Trophoblast cell (in vitro differentiated cells and primary cell): ENCODE measurements around the gene GYS1.

ENCODE experiments used
- DNase-seq, 2 donors: peaks; one replicate each; pipeline ENCODE4 v3.0.0-alpha.2; 2016
- H2AFZ ChIP-seq: 2 replicates; pipeline ENCODE4 v1.6.1; 2013; ENCODE audit warnings: low read length, moderate library complexity, mild to moderate bottlenecking; ENCODE audit not compliant: insufficient read depth, poor library complexity
- H2AK5ac ChIP-seq: 2 replicates; pipeline ENCODE4 v1.6.1; 2013; ENCODE audit warnings: mild to moderate bottlenecking, low read length
- H2BK120ac ChIP-seq: 2 replicates; pipeline ENCODE4 v1.6.1; 2013; ENCODE audit warnings: low read length, mild to moderate bottlenecking, moderate library complexity; ENCODE audit not compliant: insufficient read depth, poor library complexity
- H2BK12ac ChIP-seq: 2 replicates; pipeline ENCODE4 v1.6.1; 2013; ENCODE audit warnings: mild to moderate bottlenecking, low read length, moderate library complexity
- H2BK5ac ChIP-seq: 2 replicates; pipeline ENCODE4 v1.6.1; 2013; ENCODE audit warnings: low read length, low read depth, moderate library complexity, mild to moderate bottlenecking; ENCODE audit not compliant: poor library complexity
- H3K14ac ChIP-seq: 2 replicates; pipeline ENCODE4 v1.6.1; 2013; ENCODE audit warnings: mild to moderate bottlenecking, low read length
- H3K18ac ChIP-seq: 2 replicates; pipeline ENCODE4 v1.6.1; 2013; ENCODE audit warnings: mild to moderate bottlenecking, low read length
- H3K23ac ChIP-seq: 2 replicates; pipeline ENCODE4 v1.6.1; 2013; ENCODE audit warnings: low read length
- H3K27ac ChIP-seq: 2 replicates; pipeline ENCODE4 v1.5.1; 2013; ENCODE audit warnings: low read depth, mild to moderate bottlenecking, inconsistent platforms, low read length, moderate library complexity
- H3K27me3 ChIP-seq: 2 replicates; pipeline ENCODE4 v1.6.1; 2013; ENCODE audit warnings: inconsistent platforms, mild to moderate bottlenecking, low read length, moderate library complexity; ENCODE audit not compliant: insufficient read depth
- H3K36me3 ChIP-seq, 2 experiments: 1 replicate in 1 of 2; 2 replicates in 1 of 2; pipeline ENCODE4 v1.6.1; 2013; ENCODE audit warnings: low read length in 2 of 2, mild to moderate bottlenecking in 2 of 2, moderate library complexity in 1 of 2; ENCODE audit not compliant: insufficient read depth in 2 of 2, control insufficient read depth in 1 of 2
- H3K4ac ChIP-seq: 2 replicates; pipeline ENCODE4 v1.6.1; 2013; ENCODE audit warnings: low read depth, mild to moderate bottlenecking, low read length, moderate library complexity
- H3K4me1 ChIP-seq, 2 experiments: 1 replicate in 1 of 2; 2 replicates in 1 of 2; pipeline ENCODE4 v1.6.1; 2013; ENCODE audit warnings: low read length in 2 of 2, mild to moderate bottlenecking in 2 of 2, moderate library complexity in 1 of 2; ENCODE audit not compliant: insufficient read depth in 2 of 2, control insufficient read depth in 1 of 2
- H3K4me2 ChIP-seq: 2 replicates; pipeline ENCODE4 v1.6.1; 2013; ENCODE audit warnings: inconsistent platforms, mild to moderate bottlenecking, low read length, moderate library complexity
- H3K4me3 ChIP-seq: 2 replicates; pipeline ENCODE4 v1.5.1; 2013; ENCODE audit warnings: mild to moderate bottlenecking, low read depth, low read length, inconsistent platforms
- H3K79me1 ChIP-seq: one replicate; pipeline ENCODE4 v1.6.1; 2013; ENCODE audit warnings: low read length
- H3K79me2 ChIP-seq: 2 replicates; pipeline ENCODE4 v1.6.1; 2013; ENCODE audit warnings: low read length, mild to moderate bottlenecking; ENCODE audit not compliant: control insufficient read depth, insufficient read depth, poor library complexity
- H3K9ac ChIP-seq: 2 replicates; pipeline ENCODE4 v1.6.1; 2013; ENCODE audit warnings: mild to moderate bottlenecking, low read length
- H3K9me3 ChIP-seq: 2 replicates; pipeline ENCODE4 v1.6.1; 2013; ENCODE audit warnings: low read depth, mild to moderate bottlenecking, control low read depth, inconsistent platforms, low read length; ENCODE audit not compliant: insufficient read depth
- H4K12ac ChIP-seq: 2 replicates; pipeline ENCODE4 v1.6.1; 2013; ENCODE audit warnings: low read depth, mild to moderate bottlenecking, low read length, moderate library complexity
- H4K8ac ChIP-seq: 2 replicates; pipeline ENCODE4 v1.6.1; 2013; ENCODE audit warnings: low read depth, mild to moderate bottlenecking, low read length, moderate library complexity
- H4K91ac ChIP-seq: one replicate; pipeline ENCODE4 v1.6.1; 2013; ENCODE audit warnings: low read depth, mild to moderate bottlenecking, low read length, moderate library complexity
- WGBS: extraction: QIAGEN DNeasy Blood & Tissue Kit; methylation state at CpG from one replicate; pipeline ENCODE4 v1.1.7; 2013; ENCODE audit warnings: missing lambda C conversion rate; ENCODE audit not compliant: insufficient read length, insufficient coverage; ENCODE audit errors: extremely low coverage; 5-methylcytosine and 5-hydroxymethylcytosine counted together

GYS1 gene

GRCh38 chr19:48987323-48987722 is 5.8 kb downstream of the GYS1 start:
- Histone ChIP-seq H4K12ac (no peak overlapping the region), H4K8ac (no peak overlapping the region), H4K91ac (no peak overlapping the region), H2BK5ac (no peak overlapping the region), H3K4ac (no peak overlapping the region), H3K18ac (no peak overlapping the region), H3K36me3 (peaks cover 55 to 62% of the 10 kb centered on the region in 2 experiments), H3K4me1 (peaks cover 21 to 22% of the 10 kb centered on the region in 2 experiments), H3K23ac (no peak overlapping the region), H3K27ac (no peak overlapping the region), H3K9ac (no peak overlapping the region), H2AK5ac (no peak overlapping the region), H3K4me2 (no peak overlapping the region), H3K4me3 (no peak overlapping the region), H2AFZ (no peak overlapping the region), H2BK12ac (no peak overlapping the region), H3K14ac (no peak overlapping the region), H2BK120ac (no peak overlapping the region), H3K79me1 (peaks cover 6% of the 10 kb centered on the region), H3K79me2 (peaks cover 7% of the 10 kb centered on the region), H3K27me3 (no peaks in the 10 kb centered on the region), H3K9me3 (no peaks in the 10 kb centered on the region)
- DNase-seq = no peak
- no CpG with 5 or more reads among the region's 7 CpGs for WGBS

GRCh38 chr19:48986211-48986610 is 6.9 kb downstream of the GYS1 start:
- H3K18ac ChIP-seq = no peak overlapping the region
- H3K4ac ChIP-seq = no peak overlapping the region
- peaks cover 65 to 69% of the 10 kb centered on the region in 2 experiments for H3K36me3 ChIP-seq
- WGBS = no CpG with 5 or more reads among the region's 3 CpGs
- no peaks in the 10 kb centered on the region for H3K79me2 ChIP-seq
- H2AFZ ChIP-seq = no peak overlapping the region
- H3K79me1 ChIP-seq = peaks cover 4% of the 10 kb centered on the region
- no peak overlapping the region for H3K27ac ChIP-seq
- H3K4me1 ChIP-seq = peaks cover 14 to 15% of the 10 kb centered on the region in 2 experiments
- no peak overlapping the region for H2BK120ac ChIP-seq
- H3K9ac ChIP-seq = no peak overlapping the region
- DNase-seq = no peak
- no peaks in the 10 kb centered on the region for H3K27me3 ChIP-seq
- H3K4me2 ChIP-seq = no peak overlapping the region
- no peak overlapping the region for H2AK5ac ChIP-seq
- H4K12ac ChIP-seq = no peak overlapping the region
- H3K14ac ChIP-seq = no peak overlapping the region
- H3K23ac ChIP-seq = no peak overlapping the region
- no peaks in the 10 kb centered on the region for H3K9me3 ChIP-seq
- H4K91ac ChIP-seq = no peak overlapping the region
- H3K4me3 ChIP-seq = no peak overlapping the region
- H2BK12ac ChIP-seq = no peak overlapping the region
- no peak overlapping the region for H4K8ac ChIP-seq
- no peak overlapping the region for H2BK5ac ChIP-seq

GRCh38 chr19:48985711-48986110 is 7.4 kb downstream of the GYS1 start:
- no CpG with 5 or more reads among the region's 13 CpGs for WGBS

DNA sequence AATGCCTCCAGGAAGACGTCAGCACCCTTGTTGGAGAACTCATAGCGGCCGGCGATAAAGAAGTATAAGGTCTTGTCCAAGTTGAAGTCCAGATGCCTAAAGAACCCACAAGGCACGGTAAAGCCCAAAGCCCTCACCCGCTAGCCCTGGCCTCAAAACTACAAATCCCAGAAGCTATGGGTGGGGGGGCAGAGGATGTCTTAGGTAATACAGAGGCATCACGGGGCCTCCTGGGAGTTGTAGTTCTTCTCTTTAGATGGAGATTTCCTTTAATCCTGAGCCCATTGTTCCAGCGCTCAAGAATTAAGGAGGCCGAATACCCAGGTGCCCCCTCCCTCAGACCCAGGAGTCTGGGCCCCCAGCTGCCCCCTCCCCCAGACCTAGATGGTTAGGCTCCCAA is 10.8 kb downstream of the GYS1 start:
- H3K23ac ChIP-seq = no peak overlapping the region
- H4K91ac ChIP-seq = no peak overlapping the region
- no peak overlapping the region for H2BK12ac ChIP-seq
- no peak overlapping the region for H2BK5ac ChIP-seq
- H3K9ac ChIP-seq = no peak overlapping the region
- H2AK5ac ChIP-seq = no peak overlapping the region
- H3K9me3 ChIP-seq = no peaks in the 10 kb centered on the region
- no peak overlapping the region for H2BK120ac ChIP-seq
- no peak overlapping the region for H3K4me2 ChIP-seq
- peaks cover 64 to 65% of the 10 kb centered on the region in 2 experiments for H3K36me3 ChIP-seq
- no peak overlapping the region for H3K4me3 ChIP-seq
- no CpG with 5 or more reads among the region's 9 CpGs for WGBS
- no peak overlapping the region for H4K12ac ChIP-seq
- H3K4me1 ChIP-seq = no peaks in the 10 kb centered on the region
- no peak overlapping the region for H3K4ac ChIP-seq
- H3K18ac ChIP-seq = no peak overlapping the region
- H3K27me3 ChIP-seq = no peaks in the 10 kb centered on the region
- H3K27ac ChIP-seq = no peak overlapping the region
- H3K79me2 ChIP-seq = no peaks in the 10 kb centered on the region
- H3K14ac ChIP-seq = no peak overlapping the region
- no peak overlapping the region for H2AFZ ChIP-seq
- no peak overlapping the region for H4K8ac ChIP-seq
- DNase-seq = no peak
- no peaks in the 10 kb centered on the region for H3K79me1 ChIP-seq

More at GRCh38 chr19:48985711-48986110, 7.4 kb downstream of the GYS1 start:
- no peak overlapping the region for H4K12ac ChIP-seq
- H3K14ac ChIP-seq = no peak overlapping the region
- no peak overlapping the region for H3K4me2 ChIP-seq
- no peak overlapping the region for H3K18ac ChIP-seq
- peaks cover 4% of the 10 kb centered on the region for H3K79me1 ChIP-seq
- no peak overlapping the region for H3K23ac ChIP-seq
- H4K91ac ChIP-seq = no peak overlapping the region
- DNase-seq = no peak
- no peak overlapping the region for H2BK120ac ChIP-seq
- H3K9me3 ChIP-seq = no peaks in the 10 kb centered on the region
- H3K4me3 ChIP-seq = no peak overlapping the region
- no peak overlapping the region for H2AFZ ChIP-seq
- H3K4ac ChIP-seq = no peak overlapping the region
- H3K36me3 ChIP-seq = peaks cover 61 to 68% of the 10 kb centered on the region in 2 experiments
- no peak overlapping the region for H3K9ac ChIP-seq
- no peak overlapping the region for H4K8ac ChIP-seq
- no peaks in the 10 kb centered on the region for H3K27me3 ChIP-seq
- H3K79me2 ChIP-seq = no peaks in the 10 kb centered on the region
- H2BK12ac ChIP-seq = no peak overlapping the region
- H2AK5ac ChIP-seq = no peak overlapping the region
- no peak overlapping the region for H3K27ac ChIP-seq
- no peak overlapping the region for H2BK5ac ChIP-seq
- H3K4me1 ChIP-seq = peaks cover 11% of the 10 kb centered on the region in 2 experiments
